ENCODE results near the gene TMEM272.

GRCh38 chr13:51767100-51767499 is 77.9 kb downstream of the TMEM272 start:
- TF ChIP-seq, protein P1, sequence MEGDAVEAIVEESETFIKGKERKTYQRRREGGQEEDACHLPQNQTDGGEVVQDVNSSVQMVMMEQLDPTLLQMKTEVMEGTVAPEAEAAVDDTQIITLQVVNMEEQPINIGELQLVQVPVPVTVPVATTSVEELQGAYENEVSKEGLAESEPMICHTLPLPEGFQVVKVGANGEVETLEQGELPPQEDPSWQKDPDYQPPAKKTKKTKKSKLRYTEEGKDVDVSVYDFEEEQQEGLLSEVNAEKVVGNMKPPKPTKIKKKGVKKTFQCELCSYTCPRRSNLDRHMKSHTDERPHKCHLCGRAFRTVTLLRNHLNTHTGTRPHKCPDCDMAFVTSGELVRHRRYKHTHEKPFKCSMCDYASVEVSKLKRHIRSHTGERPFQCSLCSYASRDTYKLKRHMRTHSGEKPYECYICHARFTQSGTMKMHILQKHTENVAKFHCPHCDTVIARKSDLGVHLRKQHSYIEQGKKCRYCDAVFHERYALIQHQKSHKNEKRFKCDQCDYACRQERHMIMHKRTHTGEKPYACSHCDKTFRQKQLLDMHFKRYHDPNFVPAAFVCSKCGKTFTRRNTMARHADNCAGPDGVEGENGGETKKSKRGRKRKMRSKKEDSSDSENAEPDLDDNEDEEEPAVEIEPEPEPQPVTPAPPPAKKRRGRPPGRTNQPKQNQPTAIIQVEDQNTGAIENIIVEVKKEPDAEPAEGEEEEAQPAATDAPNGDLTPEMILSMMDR (IDR thresholded peaks at IDR 0.05; ENCODE audit: extremely low read depth in 1 of 2, insufficient read depth in 1 of 2, low read depth in 1 of 2, low read length in 2 of 2): no peak
- no peak for TF ChIP-seq EZH2 (IDR thresholded peaks at IDR 0.05; ENCODE audit: borderline replicate concordance, low read depth, low read length, severe bottlenecking)

Data from endothelial cell of umbilical vein (primary cell).